ENCODE measurements around the gene OSBPL10.
"Not testable (repeated sequence)": the region's sequence is repeated elsewhere in the genome, so short reads cannot be mapped to it uniquely, and the experiment has no call there.

The OSBPL10 gene

DNA sequence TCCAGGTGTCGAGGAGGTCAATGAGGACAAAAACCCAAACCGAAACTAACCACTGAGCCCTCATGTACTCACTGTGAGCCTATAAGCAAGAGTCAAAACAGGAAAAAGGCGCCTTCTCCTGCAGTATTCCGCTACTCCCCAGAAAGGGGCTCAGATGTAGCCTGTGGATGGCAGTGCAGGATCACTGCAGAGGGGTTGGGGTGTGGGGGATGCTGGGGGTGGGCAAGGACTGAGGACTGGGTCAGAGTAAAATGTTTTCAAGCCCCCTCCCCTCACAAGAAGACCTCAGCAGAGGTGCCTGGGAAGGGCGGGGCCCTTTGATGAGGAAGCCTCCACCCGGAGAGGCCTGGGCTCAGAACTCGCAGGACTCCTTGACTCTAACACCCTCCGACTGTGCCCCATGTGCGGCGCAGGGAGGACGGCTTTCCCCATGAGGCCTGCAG is 170.1 kb downstream of the OSBPL10 start:
- DNase-seq (ENCODE audit: low spot score) = no peak

GRCh38 chr3:31808143-31808720 is 172.8 kb downstream of the OSBPL10 start:
- no peak for DNase-seq (ENCODE audit: low spot score)

GRCh38 chr3:31804251-31805051 is 176.6 kb downstream of the OSBPL10 start:
- DNase-seq (ENCODE audit: low spot score) = no peak

- DNase-seq (ENCODE audit: low spot score) = peak; percentile 91
Observed at GRCh38 chr3:31802981-31803740, 177.9 kb downstream of the OSBPL10 start.

DNA sequence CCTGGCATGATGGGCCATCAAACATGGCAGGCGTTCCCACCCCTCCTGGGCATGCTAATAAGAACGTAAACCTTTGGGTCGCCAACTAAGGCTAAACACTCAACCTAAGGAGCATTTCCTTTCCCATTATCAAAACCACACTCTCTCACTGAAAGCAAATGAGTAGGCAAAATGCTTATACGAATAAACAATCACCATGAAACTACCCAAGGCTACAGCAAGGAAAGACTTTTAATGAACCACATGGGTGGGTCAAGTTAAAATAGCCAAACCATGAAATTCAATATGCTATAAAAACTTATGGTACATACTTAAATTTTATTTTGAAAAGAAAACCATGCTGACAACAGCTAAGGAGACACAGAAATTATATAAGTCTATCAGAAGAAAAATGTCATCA is 180.6 kb downstream of the OSBPL10 start:
- DNase-seq (ENCODE audit: low spot score) = no peak

DNA sequence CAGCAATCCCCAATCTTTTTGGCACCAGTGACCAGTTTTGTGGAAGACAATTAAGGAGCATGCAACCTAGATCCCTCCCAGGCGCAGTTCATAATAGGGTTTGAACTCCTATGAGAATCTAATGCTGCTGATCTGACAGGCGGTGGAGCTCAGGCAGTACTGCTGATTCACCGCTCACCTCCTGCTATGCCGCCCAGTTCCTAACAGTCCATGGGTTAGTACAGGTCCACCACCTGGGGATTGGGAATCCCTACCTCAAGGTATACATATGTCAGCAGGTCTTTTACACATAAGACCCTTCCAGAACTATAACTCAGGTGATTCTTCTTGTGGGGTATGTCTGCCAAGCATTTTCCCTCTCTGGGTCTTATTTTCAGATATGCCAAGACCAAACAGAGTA is 182.2 kb downstream of the OSBPL10 start:
- no peak for DNase-seq (ENCODE audit: low spot score)

DNA sequence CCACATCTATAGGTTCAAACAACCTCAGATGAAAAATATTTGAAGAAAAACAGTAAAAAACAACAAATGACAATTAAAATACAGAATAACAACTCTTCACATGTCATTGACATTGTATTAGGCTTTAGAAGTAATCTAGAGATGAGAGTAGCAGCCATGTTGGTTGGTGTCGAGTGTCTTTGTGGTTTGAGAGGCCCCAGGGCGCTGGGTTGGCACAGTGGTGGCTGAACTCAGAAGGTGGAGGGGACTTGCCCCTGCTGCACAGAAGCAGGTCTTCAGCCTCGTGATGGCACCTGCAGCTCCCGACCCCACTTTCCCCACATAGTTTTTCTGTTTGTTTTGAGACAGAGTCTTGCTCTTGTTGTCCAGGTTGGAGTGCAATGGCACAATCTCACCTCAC is 187.2 kb downstream of the OSBPL10 start:
- no peak for DNase-seq (ENCODE audit: low spot score)

DNA sequence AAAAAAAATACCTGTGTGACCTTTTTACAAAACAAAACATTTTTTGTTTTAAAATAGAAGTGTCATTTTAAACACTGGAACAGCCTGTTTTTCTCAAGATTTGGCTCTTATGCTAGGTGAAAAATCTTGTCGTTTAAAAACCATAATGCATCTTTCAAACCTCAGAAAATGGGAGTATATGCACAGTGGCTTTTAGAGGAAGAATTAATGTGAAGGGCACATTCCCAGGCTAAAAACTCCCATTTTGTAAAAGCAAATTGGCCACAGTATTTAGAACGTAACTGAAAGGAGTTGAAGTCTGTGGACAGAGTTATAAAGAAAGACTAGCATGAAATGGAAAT is 190.0 kb downstream of the OSBPL10 start:
- DNase-seq (ENCODE audit: low spot score) = no peak

- no peak for DNase-seq (ENCODE audit: low spot score)
Observed at GRCh38 chr3:31790193-31791089, 190.6 kb downstream of the OSBPL10 start.

DNA sequence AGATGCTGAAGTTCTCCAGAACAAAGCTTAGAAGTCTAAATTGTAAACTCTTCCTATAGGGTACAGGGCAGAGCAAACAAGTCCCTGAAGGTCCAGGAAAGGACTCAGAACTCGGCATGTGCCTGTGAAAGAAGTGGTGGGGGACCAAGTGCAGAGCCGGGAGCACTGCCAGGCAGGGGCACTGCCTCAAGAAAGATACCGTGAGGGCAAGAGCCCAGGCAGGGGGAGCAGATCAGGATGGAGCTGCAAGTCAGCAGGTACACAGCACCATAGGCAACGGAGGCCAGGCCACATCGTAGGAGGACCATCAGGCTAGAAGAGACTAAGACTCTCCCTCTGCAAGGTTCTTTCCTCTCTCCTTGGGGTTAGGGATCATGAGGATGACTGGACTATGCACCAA is 191.6 kb downstream of the OSBPL10 start:
- no peak for DNase-seq (ENCODE audit: low spot score)

DNA sequence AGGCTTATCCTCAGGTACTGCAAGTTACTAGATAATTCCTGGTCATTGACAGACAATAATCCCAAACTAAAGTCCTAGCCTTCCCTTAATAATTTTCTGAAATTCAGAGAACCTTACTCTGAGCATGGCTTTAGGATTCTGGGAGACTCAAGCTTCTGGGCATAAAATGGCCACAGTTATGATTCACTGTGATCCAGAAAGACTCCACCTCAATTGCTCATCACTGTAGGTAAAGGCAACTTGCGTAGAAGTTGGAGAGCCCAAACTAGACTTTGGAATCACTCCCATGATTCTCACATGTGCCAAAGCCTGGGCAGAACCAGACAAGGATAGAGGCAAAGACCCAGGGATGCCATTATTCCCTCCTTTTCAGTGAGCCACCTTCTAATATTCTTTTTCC is 195.3 kb downstream of the OSBPL10 start:
- no peak for DNase-seq (ENCODE audit: low spot score)

GRCh38 chr3:31785286-31785685 is 195.8 kb downstream of the OSBPL10 start:
- no peak for DNase-seq (ENCODE audit: low spot score)

DNA sequence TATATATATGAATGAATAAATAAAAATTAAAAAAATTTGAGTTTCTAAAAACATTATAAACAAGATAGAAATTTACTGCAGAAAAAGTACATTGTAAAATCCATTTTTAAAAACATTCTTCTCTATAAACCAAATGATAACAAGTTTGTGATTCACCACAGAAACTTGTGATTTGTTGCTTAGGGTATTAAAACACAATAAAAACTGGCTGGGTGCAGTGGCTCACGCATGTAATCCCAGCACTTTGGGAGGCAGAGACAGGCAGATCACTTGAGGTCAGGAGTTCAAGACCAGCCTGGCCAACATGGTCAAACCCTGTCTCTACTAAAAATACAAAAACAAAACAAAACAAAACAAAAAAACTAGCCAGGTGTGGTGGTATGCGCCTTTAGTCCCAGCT is 197.2 kb downstream of the OSBPL10 start:
- DNase-seq (ENCODE audit: low spot score) = not testable (repeated sequence)

DNA sequence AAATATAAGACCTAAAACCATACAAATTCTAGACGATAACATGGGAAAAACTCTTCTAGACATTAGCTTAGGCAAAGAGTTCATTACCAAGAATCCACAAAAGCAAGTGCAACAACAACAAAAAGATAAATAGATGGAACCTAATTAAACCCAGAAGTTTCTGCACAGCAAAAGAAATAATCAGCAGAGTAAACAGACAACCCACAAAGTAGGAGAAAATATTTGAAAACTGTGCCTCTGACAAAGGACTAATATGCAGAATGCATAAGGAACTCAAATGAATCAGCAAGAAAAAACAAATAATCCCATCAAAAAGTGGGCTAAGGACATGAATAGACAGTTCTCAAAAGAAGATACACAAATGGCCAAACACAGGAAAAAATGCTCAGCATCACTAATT is 198.8 kb downstream of the OSBPL10 start:
- not testable (repeated sequence) for DNase-seq (ENCODE audit: low spot score)

DNA sequence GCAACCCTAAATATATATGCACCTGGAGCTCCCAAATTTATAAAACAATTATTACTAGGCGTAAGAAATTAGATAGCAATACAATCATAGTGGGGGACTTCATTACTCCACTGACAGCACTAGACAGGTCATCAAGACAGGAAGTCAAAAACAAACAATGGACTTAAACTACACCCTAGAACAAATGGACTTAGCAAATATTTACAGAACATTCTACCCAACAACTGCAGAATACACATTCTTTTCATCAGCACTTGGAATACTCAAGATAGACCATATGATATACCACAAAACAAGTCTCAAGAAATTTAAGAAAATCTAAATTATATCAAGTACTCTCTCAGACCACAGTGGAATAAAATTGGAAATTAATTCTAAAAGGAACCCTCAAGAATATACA is 201.5 kb downstream of the OSBPL10 start:
- DNase-seq (ENCODE audit: low spot score) = no peak

- DNase-seq (ENCODE audit: low spot score) = no peak
Observed at GRCh38 chr3:31777887-31778286, 203.2 kb downstream of the OSBPL10 start.

- DNase-seq (ENCODE audit: low spot score) = peak; percentile 22
Observed at GRCh38 chr3:31777092-31777491, 204.0 kb downstream of the OSBPL10 start.

- DNase-seq (ENCODE audit: low spot score) = no peak
Observed at GRCh38 chr3:31776016-31776415, 205.0 kb downstream of the OSBPL10 start.

DNA sequence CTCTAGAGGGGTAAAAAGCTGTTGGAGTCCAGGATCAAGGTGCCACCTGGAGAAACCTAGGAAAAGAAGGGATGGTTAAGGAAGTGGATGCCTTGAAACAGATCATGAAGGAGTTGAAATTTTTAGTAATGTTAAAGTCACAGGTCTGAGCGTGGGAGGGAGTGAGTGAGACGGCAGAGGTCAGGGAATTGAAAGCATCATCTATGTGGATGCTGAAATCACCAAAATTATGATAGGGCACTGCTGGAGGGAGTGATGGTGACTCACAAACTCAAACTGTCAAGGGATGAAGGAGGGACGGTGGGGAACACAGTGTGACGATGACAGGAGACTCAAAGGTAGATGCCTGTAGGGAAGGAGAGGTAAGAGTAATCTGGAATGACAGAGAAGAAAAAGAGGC is 205.7 kb downstream of the OSBPL10 start:
- DNase-seq (ENCODE audit: low spot score) = no peak

DNA sequence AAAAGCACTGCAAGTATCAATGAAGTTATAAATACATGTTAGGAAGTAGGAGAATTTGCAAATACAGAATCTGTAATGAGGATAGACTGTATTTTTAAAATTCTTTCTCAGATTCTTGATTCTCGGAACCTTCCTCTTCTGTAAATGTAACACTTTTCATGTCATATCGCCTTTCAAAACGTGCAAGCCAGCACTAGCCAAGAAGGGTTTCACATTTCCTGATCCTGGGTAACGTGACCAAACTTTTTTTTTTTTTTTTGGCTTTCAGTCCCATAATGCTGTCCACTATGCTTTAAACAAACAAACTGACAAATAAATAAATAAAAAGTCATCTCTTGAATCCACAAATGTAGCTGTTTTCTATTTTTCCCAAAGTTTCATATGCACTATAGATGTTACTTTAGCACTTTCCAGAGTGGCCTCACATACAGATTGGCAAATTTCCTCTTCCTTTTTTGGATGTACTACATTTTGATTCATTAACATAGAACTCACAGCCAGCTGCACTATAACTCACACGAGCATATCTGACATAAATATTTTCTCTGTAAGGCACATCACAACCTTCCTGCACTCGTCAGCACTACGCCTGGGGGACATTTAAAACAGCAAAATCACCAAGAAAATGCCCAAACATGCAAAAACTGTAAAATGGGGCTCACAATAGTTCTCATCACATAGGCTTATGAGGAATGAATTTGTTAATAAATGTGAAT is 208.1 kb downstream of the OSBPL10 start:
- no peak for DNase-seq (ENCODE audit: low spot score)

- no peak for DNase-seq (ENCODE audit: low spot score)
Observed at GRCh38 chr3:31772272-31772671, 208.8 kb downstream of the OSBPL10 start.
